GM18502 (cell line): ENCODE measurements around the gene SMC3.
A peak's percentile ranks its signal among the peaks of the same experiment; 100 is the strongest.

Experiments used
- ATAC-seq: cut with Tn5 transposase; IDR thresholded peaks from one replicate; pipeline ENCODE4 v1.9.1; 2021; ENCODE audit warnings: mild to moderate bottlenecking; ENCODE audit not compliant: unreplicated experiment, poor library complexity

The SMC3 gene

GRCh38 chr10:110643035-110643652 lies 75.6 kb downstream of the SMC3 start:
- peak; percentile 6 for ATAC-seq

- peak; percentile 55 for ATAC-seq
Measured at GRCh38 chr10:110643653-110644597, 76.4 kb downstream of the SMC3 start, which contains the start of gene RBM20. TSS of gene RBM20 (plus strand) at chr10:110644336. CDS start at chr10:110644455, 119 bp downstream.

- no peak for ATAC-seq
Measured at GRCh38 chr10:110644598-110645462, 77.3 kb downstream of the SMC3 start.

GRCh38 chr10:110646417-110647135 lies 79.1 kb downstream of the SMC3 start:
- ATAC-seq, result no peak

GRCh38 chr10:110647136-110647430 lies 79.6 kb downstream of the SMC3 start:
- ATAC-seq, result no peak

GRCh38 chr10:110648692-110649346 lies 81.3 kb downstream of the SMC3 start:
- no peak for ATAC-seq

- ATAC-seq, result no peak
Measured at GRCh38 chr10:110649347-110650264, 82.1 kb downstream of the SMC3 start.

GRCh38 chr10:110650265-110650668 lies 82.8 kb downstream of the SMC3 start:
- ATAC-seq, result no peak

- peak; percentile 89 for ATAC-seq
Measured at GRCh38 chr10:110651044-110651958, 83.8 kb downstream of the SMC3 start.

GRCh38 chr10:110652475-110653118 lies 85.1 kb downstream of the SMC3 start:
- no peak for ATAC-seq
